ENCODE measurements around the gene CYP8B1. TPM values are rescaled to one million over a fixed set of nuclear protein-coding genes. Genes with fewer than 3 reads are reported as not detected.

Gene CYP8B1
- not detected for total RNA-seq

GRCh38 chr3:42875325-42876151 is at the start of gene CYP8B1:
CYP8B1 (minus strand) TSS chr3:42875879; CDS start chr3:42875816, 63 bp downstream.
- DNase-seq: no peak

- DNase-seq: no peak
Measured at GRCh38 chr3:42923606-42924005, 47.9 kb upstream of the CYP8B1 start.

- DNase-seq: no peak
Measured at GRCh38 chr3:42914771-42915515, 39.3 kb upstream of the CYP8B1 start.

- no peak for DNase-seq
Measured at GRCh38 chr3:42911551-42911950, 35.9 kb upstream of the CYP8B1 start.

- no peak for DNase-seq
Measured at GRCh38 chr3:42908675-42909074, 33.0 kb upstream of the CYP8B1 start.

GRCh38 chr3:42906848-42907183 is 31.1 kb upstream of the CYP8B1 start:
- DNase-seq: no peak

GRCh38 chr3:42906070-42906847 is 30.6 kb upstream of the CYP8B1 start, which contains the start of gene ZNF662:
ZNF662 (plus strand) TSS chr3:42906142; CDS start chr3:42908115, 1,973 bp downstream.
- DNase-seq: no peak

GRCh38 chr3:42905740-42906069 is 30.0 kb upstream of the CYP8B1 start:
- DNase-seq: no peak

- DNase-seq: no peak
Measured at GRCh38 chr3:42904076-42904475, 28.4 kb upstream of the CYP8B1 start.

- DNase-seq: no peak
Measured at GRCh38 chr3:42902257-42902656, 26.6 kb upstream of the CYP8B1 start.

GRCh38 chr3:42901073-42901415 is 25.4 kb upstream of the CYP8B1 start:
- DNase-seq: no peak

GRCh38 chr3:42900226-42901072 is 24.8 kb upstream of the CYP8B1 start:
- DNase-seq: no peak

- no peak for DNase-seq
Measured at GRCh38 chr3:42898896-42899675, 23.4 kb upstream of the CYP8B1 start.

GRCh38 chr3:42895580-42895868 is 19.8 kb upstream of the CYP8B1 start:
- no peak for DNase-seq

- DNase-seq: no peak
Measured at GRCh38 chr3:42894698-42895579, 19.3 kb upstream of the CYP8B1 start.

GRCh38 chr3:42892807-42893206 is 17.1 kb upstream of the CYP8B1 start:
- DNase-seq: no peak

GRCh38 chr3:42892169-42892568 is 16.5 kb upstream of the CYP8B1 start:
- no peak for DNase-seq

- DNase-seq: no peak
Measured at GRCh38 chr3:42891042-42891441, 15.4 kb upstream of the CYP8B1 start.

- no peak for DNase-seq
Measured at GRCh38 chr3:42887084-42887483, 11.4 kb upstream of the CYP8B1 start.

GRCh38 chr3:42886294-42886822 is 10.7 kb upstream of the CYP8B1 start:
- DNase-seq: no peak
